Femur (tissue), 1 donor: ENCODE measurements around the gene TLCD1.
A peak's percentile ranks its signal among the peaks of the same experiment; 100 is the strongest.
"Not testable (repeated sequence)": the region's sequence is repeated elsewhere in the genome, so short reads cannot be mapped to it uniquely, and the experiment has no call there.

Experiments used
- DNase-seq: peaks from one replicate; pipeline ENCODE4 v3.0.0-alpha.2; 2017

Gene TLCD1

GRCh38 chr17:28728364-28729200, 2.5 kb upstream of the TLCD1 start, which contains the start of gene NEK8:
Gene NEK8 (plus strand): TSS chr17:28728788. CDS start chr17:28728814, 26 bp downstream.
- DNase-seq, result peak; percentile 97

- DNase-seq, result peak; percentile 97
These were observed 826 bp upstream of the TLCD1 start for GRCh38 chr17:28726627-28727491.

GRCh38 chr17:28725660-28726225, 290 bp downstream of the TLCD1 start:
- no peak for DNase-seq

- DNase-seq, result peak; percentile 42
These were observed 820 bp downstream of the TLCD1 start for GRCh38 chr17:28725166-28725659.

- peak; percentile 20 for DNase-seq
These were observed 1.4 kb downstream of the TLCD1 start for GRCh38 chr17:28724500-28725165.

- not testable (repeated sequence) for DNase-seq
These were observed 2.1 kb downstream of the TLCD1 start for GRCh38 chr17:28723836-28724499.

- no peak for DNase-seq
These were observed 2.7 kb downstream of the TLCD1 start for GRCh38 chr17:28723159-28723835.

GRCh38 chr17:28722417-28723158, 3.4 kb downstream of the TLCD1 start:
- DNase-seq, result no peak

- peak; percentile 27 for DNase-seq
These were observed 5.1 kb downstream of the TLCD1 start for GRCh38 chr17:28720997-28721329.

- no peak for DNase-seq
These were observed 5.6 kb downstream of the TLCD1 start for GRCh38 chr17:28720247-28720996.

GRCh38 chr17:28719021-28719433, 7.0 kb downstream of the TLCD1 start:
- DNase-seq, result peak; percentile 49

GRCh38 chr17:28718333-28719020, 7.6 kb downstream of the TLCD1 start:
- no peak for DNase-seq

- DNase-seq, result peak; percentile 94
These were observed 8.3 kb downstream of the TLCD1 start, which contains the start of gene RAB34 for GRCh38 chr17:28717578-28718332. Gene RAB34 (minus strand): TSS chr17:28717868. CDS start chr17:28717266, 602 bp downstream.

- DNase-seq, result peak; percentile 75
These were observed 9.1 kb downstream of the TLCD1 start for GRCh38 chr17:28716740-28717577.

- no peak for DNase-seq
These were observed 10.8 kb downstream of the TLCD1 start for GRCh38 chr17:28715217-28715616.

GRCh38 chr17:28714281-28714680, 11.8 kb downstream of the TLCD1 start:
- DNase-seq, result no peak

GRCh38 chr17:28712705-28713415, 13.2 kb downstream of the TLCD1 start:
- no peak for DNase-seq
